ENCODE data around the gene FRMD4B. TPM values are rescaled to one million over a fixed set of nuclear protein-coding genes. Genes with fewer than 3 reads are reported as not detected.

Gene FRMD4B
- total RNA-seq, 2 experiments from 2014 or later = not detected

DNA sequence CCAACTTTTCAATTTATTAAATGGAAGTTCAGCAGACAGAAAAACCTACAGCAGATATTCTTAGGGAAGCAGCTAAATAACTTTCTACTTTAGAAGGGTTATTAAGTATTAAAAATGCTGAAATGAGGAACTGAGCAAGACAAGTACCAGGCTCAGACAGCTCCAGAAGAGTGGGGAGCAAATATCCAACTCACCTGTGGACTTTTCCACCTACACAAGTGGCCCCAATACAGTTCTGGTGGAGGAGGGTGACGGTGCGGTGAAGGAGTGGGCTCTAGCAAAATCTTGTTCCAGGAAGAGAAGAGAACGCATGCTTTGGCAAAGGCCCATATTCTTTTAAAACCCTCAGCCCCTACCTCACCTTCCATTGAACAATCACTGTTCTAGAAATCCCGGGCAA, 133.7 kb downstream of the FRMD4B start:
- no peak overlapping the region for H3K27ac ChIP-seq (ENCODE audit: low read depth, low read length, poor library complexity, severe bottlenecking)
- no peak overlapping the region for H3K4me3 ChIP-seq (ENCODE audit: low read depth, low read length, poor library complexity, severe bottlenecking)
- TF ChIP-seq EZH2phosphoT487 (IDR thresholded peaks at IDR 0.05; ENCODE audit: borderline replicate concordance, low read depth, low read length) (no peak), CTCF (conservative IDR thresholded peaks at IDR 0.05; ENCODE audit: low read length) (no peak)
- no peak overlapping the region for H3K4me2 ChIP-seq (ENCODE audit: low read length)
- no peaks in the 10 kb centered on the region for H4K20me1 ChIP-seq (ENCODE audit: insufficient read depth, low read length)
- no peak for DNase-seq (ENCODE audit: low spot score)
- ChIA-PET CTCF (ENCODE audit: unreplicated experiment) (no interaction called here), POLR2A (no interaction called here)
- no peaks in the 10 kb centered on the region for H3K79me2 ChIP-seq (ENCODE audit: insufficient read depth, low read depth, low read length)
- no peak overlapping the region for H2AFZ ChIP-seq (ENCODE audit: low read length)
- H3K36me3 ChIP-seq (ENCODE audit: insufficient read depth, low read length) = no peaks in the 10 kb centered on the region
- H3K9me2 ChIP-seq (ENCODE audit: insufficient read depth, low read length) = no peaks in the 10 kb centered on the region
- no peaks in the 10 kb centered on the region for H3K9me3 ChIP-seq (ENCODE audit: low read length)
- BruUV-seq (replicated peaks) = no TSS peak
- H3K4me1 ChIP-seq (ENCODE audit: insufficient read depth, low read length, poor library complexity, severe bottlenecking) = no peaks in the 10 kb centered on the region
- intact Hi-C loops (cut with micrococcal nuclease; ENCODE audit: unreplicated experiment) = no loop called here

DNA sequence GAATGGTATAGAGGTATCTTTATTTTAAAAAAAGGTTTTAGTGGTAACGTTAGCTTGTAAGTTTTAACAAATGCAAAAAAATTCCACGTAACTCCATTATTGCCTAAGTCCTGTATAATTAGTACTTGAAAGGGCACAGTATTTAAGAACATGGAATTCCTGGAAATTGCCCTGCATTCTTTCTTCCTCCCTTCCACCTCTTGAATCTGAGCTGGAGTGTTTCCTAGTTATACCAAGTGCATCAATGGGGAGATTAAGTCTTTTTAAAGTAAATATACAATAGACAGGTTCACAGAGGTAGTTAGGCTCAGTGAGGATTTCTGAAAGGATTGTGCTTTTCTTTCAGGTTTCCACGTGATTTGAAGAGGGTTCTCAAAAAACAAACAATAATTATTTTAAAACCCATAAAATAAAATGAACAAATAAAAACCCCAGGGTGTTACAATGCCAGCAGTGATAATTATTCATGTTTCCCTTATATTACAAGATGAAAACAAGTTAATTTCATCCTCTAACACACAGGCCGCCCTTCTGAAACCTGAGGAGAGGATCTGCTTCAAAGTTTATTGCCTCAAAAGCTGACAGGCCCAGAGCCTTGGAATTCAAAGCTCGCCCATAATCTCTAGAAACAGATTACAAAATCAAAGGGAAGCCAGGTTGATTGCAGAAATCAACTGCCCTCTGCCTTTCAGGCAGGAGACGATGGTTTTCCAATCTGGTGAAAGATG, 134.6 kb downstream of the FRMD4B start:
- intact Hi-C loops (cut with micrococcal nuclease; ENCODE audit: unreplicated experiment) = no loop called here
- Histone ChIP-seq H3K27ac (ENCODE audit: low read depth, low read length, poor library complexity, severe bottlenecking) (no peak overlapping the region), H3K4me1 (ENCODE audit: insufficient read depth, low read length, poor library complexity, severe bottlenecking) (no peaks in the 10 kb centered on the region), H3K9me3 (ENCODE audit: low read length) (no peaks in the 10 kb centered on the region), H3K4me2 (ENCODE audit: low read length) (no peak overlapping the region), H3K9me2 (ENCODE audit: insufficient read depth, low read length) (no peaks in the 10 kb centered on the region), H3K36me3 (ENCODE audit: insufficient read depth, low read length) (no peaks in the 10 kb centered on the region), H4K20me1 (ENCODE audit: insufficient read depth, low read length) (no peaks in the 10 kb centered on the region), H3K79me2 (ENCODE audit: insufficient read depth, low read depth, low read length) (no peaks in the 10 kb centered on the region), H2AFZ (ENCODE audit: low read length) (no peak overlapping the region), H3K4me3 (ENCODE audit: low read depth, low read length, poor library complexity, severe bottlenecking) (no peak overlapping the region)
- CTCF ChIA-PET (ENCODE audit: unreplicated experiment) = no interaction called here
- BruUV-seq (replicated peaks) = no TSS peak
- POLR2A ChIA-PET = interaction anchor here (0.6 kb wide), 1 partner anchor 14 kb away, joined by 3 read pairs; no protein-coding TSS in a partner anchor
- no peak for DNase-seq (ENCODE audit: low spot score)
- TF ChIP-seq EZH2phosphoT487 (IDR thresholded peaks at IDR 0.05; ENCODE audit: borderline replicate concordance, low read depth, low read length) (no peak), CTCF (conservative IDR thresholded peaks at IDR 0.05; ENCODE audit: low read length) (no peak)

GRCh38 chr3:69250014-69250413, 135.9 kb downstream of the FRMD4B start:
- Histone ChIP-seq H3K4me2 (ENCODE audit: low read length) (no peak overlapping the region), H3K4me3 (ENCODE audit: low read depth, low read length, poor library complexity, severe bottlenecking) (no peak overlapping the region), H3K79me2 (ENCODE audit: insufficient read depth, low read depth, low read length) (no peaks in the 10 kb centered on the region), H3K36me3 (ENCODE audit: insufficient read depth, low read length) (no peaks in the 10 kb centered on the region), H3K4me1 (ENCODE audit: insufficient read depth, low read length, poor library complexity, severe bottlenecking) (no peaks in the 10 kb centered on the region), H3K9me2 (ENCODE audit: insufficient read depth, low read length) (no peaks in the 10 kb centered on the region), H3K27ac (ENCODE audit: low read depth, low read length, poor library complexity, severe bottlenecking) (no peak overlapping the region), H4K20me1 (ENCODE audit: insufficient read depth, low read length) (no peaks in the 10 kb centered on the region), H3K9me3 (ENCODE audit: low read length) (no peaks in the 10 kb centered on the region), H2AFZ (ENCODE audit: low read length) (no peak overlapping the region)
- CTCF ChIA-PET (ENCODE audit: unreplicated experiment) = no interaction called here
- BruUV-seq (replicated peaks) = no TSS peak
- intact Hi-C loops (cut with micrococcal nuclease; ENCODE audit: unreplicated experiment) = no loop called here
- POLR2A ChIA-PET = interaction anchor here (1.3 kb wide), 1 partner anchor 37 kb away, joined by 3 read pairs; no protein-coding TSS in a partner anchor
- TF ChIP-seq CTCF (conservative IDR thresholded peaks at IDR 0.05; ENCODE audit: low read length) (no peak), EZH2phosphoT487 (IDR thresholded peaks at IDR 0.05; ENCODE audit: borderline replicate concordance, low read depth, low read length) (no peak)
- DNase-seq (ENCODE audit: low spot score) = no peak

Measured in OCI-LY7 (cell line).